GM21381 (cell line): ENCODE measurements around the gene DTNA.

Experiments used
- ATAC-seq: cut with Tn5 transposase; IDR thresholded peaks from one replicate; pipeline ENCODE4 v1.9.1; 2021; ENCODE audit warnings: mild to moderate bottlenecking, moderate library complexity; ENCODE audit not compliant: unreplicated experiment

The DTNA gene

DNA sequence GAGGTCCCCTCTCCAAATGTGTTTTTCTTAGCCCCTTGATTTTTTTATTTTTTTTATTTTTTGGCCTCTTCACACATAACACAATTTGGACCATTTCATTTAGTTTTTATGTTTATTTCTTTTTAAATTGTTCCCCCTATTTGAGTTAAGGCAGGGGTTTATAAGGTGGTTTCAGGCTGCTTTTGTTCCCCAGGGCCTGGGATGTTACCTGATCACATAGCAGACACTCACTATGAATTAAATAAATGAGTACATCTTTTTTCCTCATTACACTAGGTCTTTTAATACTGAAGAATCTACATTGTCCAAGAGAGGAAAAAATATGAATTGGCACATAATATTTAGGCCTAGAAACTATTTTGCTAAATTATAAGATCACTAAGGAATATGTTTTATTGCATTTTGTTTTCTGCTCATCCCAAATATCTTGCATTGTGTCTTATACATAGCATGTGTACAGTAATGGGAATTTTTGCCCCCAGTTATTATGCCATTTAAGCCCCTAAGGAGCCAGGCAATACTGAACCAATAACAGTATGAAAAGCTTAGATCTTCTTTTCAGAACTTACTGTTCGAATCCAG, 218.7 kb downstream of the DTNA start:
- ATAC-seq: no peak

DNA sequence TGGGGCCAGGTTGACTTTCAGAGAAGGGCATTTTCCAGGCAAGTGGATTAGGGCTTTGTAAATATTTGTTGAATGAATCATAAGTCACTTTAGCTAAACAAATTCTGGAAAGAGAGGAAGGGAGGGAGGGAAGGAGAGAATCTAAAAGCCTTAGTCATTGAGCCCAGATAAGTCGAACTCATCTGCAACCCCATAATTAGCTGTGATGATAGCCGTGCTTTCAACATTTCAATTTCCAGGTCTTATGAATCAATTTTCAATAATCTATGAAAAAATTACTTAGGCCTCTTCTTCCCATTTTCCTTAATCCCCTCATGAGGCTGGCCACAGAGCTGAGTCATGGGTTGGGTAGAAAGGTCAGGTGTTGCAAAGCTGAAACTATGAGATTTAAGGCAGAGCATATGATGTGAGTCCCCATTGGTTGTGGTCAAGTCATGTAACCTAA, 219.3 kb downstream of the DTNA start:
- ATAC-seq: no peak

DNA sequence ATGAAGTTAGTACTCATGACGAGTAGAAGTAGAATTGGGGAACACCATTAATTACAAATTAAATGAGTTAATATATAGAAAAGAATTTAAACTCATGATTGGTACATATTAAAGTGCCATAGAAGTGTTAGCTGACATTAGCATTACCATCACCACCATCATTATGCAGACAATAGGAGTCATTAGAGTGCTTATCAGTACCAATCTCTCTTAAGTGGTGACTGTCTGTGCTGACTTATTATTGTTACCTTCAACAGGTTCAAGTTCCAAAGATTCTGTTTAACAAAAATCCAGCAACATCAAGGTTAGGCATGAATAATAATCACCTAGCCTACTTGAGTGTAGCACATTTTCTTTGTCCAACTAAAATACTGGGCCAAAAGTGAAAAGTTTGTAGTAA, 222.3 kb downstream of the DTNA start:
- no peak for ATAC-seq

DNA sequence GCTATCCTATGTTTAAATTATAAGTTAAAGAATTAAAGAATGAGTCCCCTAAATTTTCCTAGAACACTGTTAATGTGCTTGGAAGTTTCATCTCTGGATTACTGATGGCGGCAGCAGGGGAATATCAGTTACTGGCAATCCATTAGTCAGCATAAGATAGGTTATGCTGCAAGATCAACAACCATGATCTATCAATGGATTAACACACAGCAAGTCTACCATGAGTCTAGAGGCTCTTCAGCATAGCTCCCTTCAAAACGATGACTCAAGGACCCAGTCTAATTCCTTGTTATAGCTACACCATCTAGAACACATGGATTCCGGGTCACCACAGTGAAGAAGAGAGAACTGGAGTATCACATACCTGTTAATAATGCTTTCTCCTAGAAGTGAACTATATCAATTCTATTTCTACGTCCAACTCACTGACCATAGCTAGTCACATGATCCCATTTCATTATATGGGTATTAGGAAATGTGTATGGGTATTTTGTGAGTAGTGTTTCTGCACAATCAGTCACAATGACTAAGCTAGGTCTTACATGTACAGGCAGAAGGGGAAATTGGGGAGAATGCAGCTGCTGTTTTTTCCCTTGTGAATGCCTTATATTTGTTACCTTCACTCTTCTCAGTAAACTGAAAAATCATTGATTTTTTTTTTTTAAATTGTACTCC, 222.8 kb downstream of the DTNA start:
- ATAC-seq: no peak

DNA sequence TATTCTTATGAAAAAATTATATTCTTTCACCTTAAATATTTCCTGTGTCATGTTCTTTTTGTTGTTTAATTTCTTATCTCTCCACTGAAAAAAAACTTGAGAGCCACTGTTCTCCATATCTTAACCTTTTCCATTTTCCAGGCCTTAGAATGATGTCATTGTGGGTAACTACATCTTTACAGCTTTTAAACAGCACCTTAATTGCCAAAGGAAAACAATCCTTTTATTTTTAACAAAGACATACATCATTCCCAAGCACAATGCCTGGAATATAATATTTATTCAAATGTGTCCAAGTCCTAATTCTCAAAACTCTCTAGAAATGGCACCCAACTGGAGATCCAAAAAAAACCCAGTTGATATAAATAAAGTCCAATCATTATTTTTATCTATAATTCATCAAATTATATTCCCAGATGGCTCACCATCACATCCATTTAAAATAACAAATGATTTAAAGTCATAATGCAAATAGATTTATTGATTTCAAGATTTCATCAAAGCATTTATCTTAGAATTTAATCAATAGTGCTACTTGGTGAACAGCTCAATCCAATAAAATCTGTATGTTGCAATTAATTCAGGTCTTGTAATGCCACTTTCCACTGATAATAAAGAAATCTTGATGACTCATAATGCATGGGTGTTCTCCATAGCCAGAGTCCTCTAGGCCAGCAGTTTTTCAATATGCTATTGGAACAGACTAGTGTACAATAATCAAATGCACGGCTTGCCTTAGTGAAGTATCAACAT, 224.0 kb downstream of the DTNA start:
- no peak for ATAC-seq

DNA sequence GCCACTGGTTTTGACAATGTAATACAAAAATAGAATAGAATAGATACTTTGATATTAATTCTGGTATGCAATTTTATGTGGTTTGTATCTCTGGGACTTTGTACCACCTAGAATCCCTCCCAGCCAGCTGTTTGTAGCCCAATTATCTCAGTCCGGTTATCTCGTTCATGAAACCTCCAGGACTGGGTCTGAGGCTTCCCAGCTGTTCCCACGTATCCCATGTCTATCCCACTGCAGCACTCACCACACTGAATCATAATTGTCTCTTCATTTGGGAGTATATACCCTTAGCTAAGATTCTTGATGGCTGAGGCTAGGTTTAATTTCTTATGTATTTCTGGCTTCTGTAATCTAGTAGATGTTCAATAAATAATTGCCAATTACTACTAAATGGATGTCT, 226.7 kb downstream of the DTNA start:
- ATAC-seq: no peak

- no peak for ATAC-seq
Observed at GRCh38 chr18:34938090-34938489, 228.0 kb downstream of the DTNA start.
